Measurements from ENCODE around the gene CDK11A.
"Not testable (repeated sequence)": the region's sequence is repeated elsewhere in the genome, so short reads cannot be mapped to it uniquely, and the experiment has no call there.

Gene CDK11A

GRCh38 chr1:1707897-1708296, 16.3 kb downstream of the CDK11A start:
- not testable (repeated sequence) for H3K9me3 ChIP-seq (ENCODE audit: control insufficient read depth, insufficient read depth, low read length); H3K36me3 ChIP-seq (ENCODE audit: control insufficient read depth, insufficient read depth, low read length); H3K27ac ChIP-seq (ENCODE audit: low read length); DNase-seq (ENCODE audit: low read depth, low spot score); H3K27me3 ChIP-seq (ENCODE audit: control insufficient read depth, insufficient read depth, low read length); H3K4me1 ChIP-seq (ENCODE audit: control insufficient read depth, insufficient read depth, low read length); H3K4me3 ChIP-seq (ENCODE audit: low read length)
- WGBS (ENCODE audit: insufficient coverage, insufficient read length): no CpG with 5 or more reads among the region's 20 CpGs

- DNase-seq (ENCODE audit: low read depth, low spot score); H3K27me3 ChIP-seq (ENCODE audit: control insufficient read depth, insufficient read depth, low read length); H3K4me3 ChIP-seq (ENCODE audit: low read length); H3K27ac ChIP-seq (ENCODE audit: low read length); H3K4me1 ChIP-seq (ENCODE audit: control insufficient read depth, insufficient read depth, low read length); H3K9me3 ChIP-seq (ENCODE audit: control insufficient read depth, insufficient read depth, low read length); H3K36me3 ChIP-seq (ENCODE audit: control insufficient read depth, insufficient read depth, low read length): not testable (repeated sequence)
- no CpG with 5 or more reads among the region's 23 CpGs for WGBS (ENCODE audit: insufficient coverage, insufficient read length)
Measured at GRCh38 chr1:1707241-1707640, 16.9 kb downstream of the CDK11A start.

GRCh38 chr1:1705623-1706022, 18.5 kb downstream of the CDK11A start:
- H3K27ac ChIP-seq (ENCODE audit: low read length): not testable (repeated sequence)
- WGBS (ENCODE audit: insufficient coverage, insufficient read length): no CpG with 5 or more reads among the region's 10 CpGs

GRCh38 chr1:1704284-1704957, 19.7 kb downstream of the CDK11A start:
- not testable (repeated sequence) for H3K27me3 ChIP-seq (ENCODE audit: control insufficient read depth, insufficient read depth, low read length); H3K27ac ChIP-seq (ENCODE audit: low read length); DNase-seq (ENCODE audit: low read depth, low spot score); H3K9me3 ChIP-seq (ENCODE audit: control insufficient read depth, insufficient read depth, low read length); H3K4me1 ChIP-seq (ENCODE audit: control insufficient read depth, insufficient read depth, low read length); H3K4me3 ChIP-seq (ENCODE audit: low read length); H3K36me3 ChIP-seq (ENCODE audit: control insufficient read depth, insufficient read depth, low read length)
- no CpG with 5 or more reads among the region's 27 CpGs for WGBS (ENCODE audit: insufficient coverage, insufficient read length)

More at GRCh38 chr1:1705623-1706022, 18.5 kb downstream of the CDK11A start:
- not testable (repeated sequence) for H3K36me3 ChIP-seq (ENCODE audit: control insufficient read depth, insufficient read depth, low read length); H3K27me3 ChIP-seq (ENCODE audit: control insufficient read depth, insufficient read depth, low read length); H3K9me3 ChIP-seq (ENCODE audit: control insufficient read depth, insufficient read depth, low read length); H3K4me3 ChIP-seq (ENCODE audit: low read length); DNase-seq (ENCODE audit: low read depth, low spot score); H3K4me1 ChIP-seq (ENCODE audit: control insufficient read depth, insufficient read depth, low read length)

GRCh38 chr1:1703796-1704195, 20.4 kb downstream of the CDK11A start:
- Histone ChIP-seq H3K4me1 (ENCODE audit: control insufficient read depth, insufficient read depth, low read length) (no peaks in the 10 kb centered on the region), H3K27ac (ENCODE audit: low read length) (no peak overlapping the region), H3K27me3 (ENCODE audit: control insufficient read depth, insufficient read depth, low read length) (no peaks in the 10 kb centered on the region), H3K9me3 (ENCODE audit: control insufficient read depth, insufficient read depth, low read length) (no peaks in the 10 kb centered on the region), H3K4me3 (ENCODE audit: low read length) (no peak overlapping the region), H3K36me3 (ENCODE audit: control insufficient read depth, insufficient read depth, low read length) (peaks cover 10% of the 10 kb centered on the region; the same call in 1 of the 2 replicates)
- no CpG with 5 or more reads among the region's 22 CpGs for WGBS (ENCODE audit: insufficient coverage, insufficient read length)
- no peak for DNase-seq (ENCODE audit: low read depth, low spot score)

GRCh38 chr1:1702506-1702905, 21.7 kb downstream of the CDK11A start:
- not testable (repeated sequence) for DNase-seq (ENCODE audit: low read depth, low spot score); H3K4me1 ChIP-seq (ENCODE audit: control insufficient read depth, insufficient read depth, low read length); H3K27ac ChIP-seq (ENCODE audit: low read length); H3K9me3 ChIP-seq (ENCODE audit: control insufficient read depth, insufficient read depth, low read length); H3K27me3 ChIP-seq (ENCODE audit: control insufficient read depth, insufficient read depth, low read length); H3K36me3 ChIP-seq (ENCODE audit: control insufficient read depth, insufficient read depth, low read length); H3K4me3 ChIP-seq (ENCODE audit: low read length)
- WGBS (ENCODE audit: insufficient coverage, insufficient read length): no CpG with 5 or more reads among the region's 18 CpGs

GRCh38 chr1:1700557-1700956, 23.6 kb downstream of the CDK11A start:
- not testable (repeated sequence) for H3K9me3 ChIP-seq (ENCODE audit: control insufficient read depth, insufficient read depth, low read length); H3K4me3 ChIP-seq (ENCODE audit: low read length); H3K36me3 ChIP-seq (ENCODE audit: control insufficient read depth, insufficient read depth, low read length); H3K27ac ChIP-seq (ENCODE audit: low read length); H3K27me3 ChIP-seq (ENCODE audit: control insufficient read depth, insufficient read depth, low read length); H3K4me1 ChIP-seq (ENCODE audit: control insufficient read depth, insufficient read depth, low read length); DNase-seq (ENCODE audit: low read depth, low spot score)
- WGBS (ENCODE audit: insufficient coverage, insufficient read length): no CpG with 5 or more reads among the region's 33 CpGs

GRCh38 chr1:1700067-1700466, 24.1 kb downstream of the CDK11A start:
- H3K4me3 ChIP-seq (ENCODE audit: low read length); H3K36me3 ChIP-seq (ENCODE audit: control insufficient read depth, insufficient read depth, low read length); DNase-seq (ENCODE audit: low read depth, low spot score); H3K27me3 ChIP-seq (ENCODE audit: control insufficient read depth, insufficient read depth, low read length); H3K9me3 ChIP-seq (ENCODE audit: control insufficient read depth, insufficient read depth, low read length); H3K27ac ChIP-seq (ENCODE audit: low read length); H3K4me1 ChIP-seq (ENCODE audit: control insufficient read depth, insufficient read depth, low read length): not testable (repeated sequence)
- no CpG with 5 or more reads among the region's 45 CpGs for WGBS (ENCODE audit: insufficient coverage, insufficient read length)

GRCh38 chr1:1699061-1699460, 25.1 kb downstream of the CDK11A start:
- WGBS (ENCODE audit: insufficient coverage, insufficient read length): no CpG with 5 or more reads among the region's 19 CpGs

GRCh38 chr1:1697358-1698183, 26.6 kb downstream of the CDK11A start:
- not testable (repeated sequence) for DNase-seq (ENCODE audit: low read depth, low spot score); H3K9me3 ChIP-seq (ENCODE audit: control insufficient read depth, insufficient read depth, low read length); H3K36me3 ChIP-seq (ENCODE audit: control insufficient read depth, insufficient read depth, low read length); H3K4me1 ChIP-seq (ENCODE audit: control insufficient read depth, insufficient read depth, low read length); H3K4me3 ChIP-seq (ENCODE audit: low read length); H3K27ac ChIP-seq (ENCODE audit: low read length); H3K27me3 ChIP-seq (ENCODE audit: control insufficient read depth, insufficient read depth, low read length)
- no CpG with 5 or more reads among the region's 26 CpGs for WGBS (ENCODE audit: insufficient coverage, insufficient read length)

More at GRCh38 chr1:1699061-1699460, 25.1 kb downstream of the CDK11A start:
- H3K4me3 ChIP-seq (ENCODE audit: low read length); DNase-seq (ENCODE audit: low read depth, low spot score); H3K9me3 ChIP-seq (ENCODE audit: control insufficient read depth, insufficient read depth, low read length); H3K36me3 ChIP-seq (ENCODE audit: control insufficient read depth, insufficient read depth, low read length); H3K27ac ChIP-seq (ENCODE audit: low read length); H3K27me3 ChIP-seq (ENCODE audit: control insufficient read depth, insufficient read depth, low read length); H3K4me1 ChIP-seq (ENCODE audit: control insufficient read depth, insufficient read depth, low read length): not testable (repeated sequence)
